ENCODE results near the gene SF3A2.

Gene SF3A2

DNA sequence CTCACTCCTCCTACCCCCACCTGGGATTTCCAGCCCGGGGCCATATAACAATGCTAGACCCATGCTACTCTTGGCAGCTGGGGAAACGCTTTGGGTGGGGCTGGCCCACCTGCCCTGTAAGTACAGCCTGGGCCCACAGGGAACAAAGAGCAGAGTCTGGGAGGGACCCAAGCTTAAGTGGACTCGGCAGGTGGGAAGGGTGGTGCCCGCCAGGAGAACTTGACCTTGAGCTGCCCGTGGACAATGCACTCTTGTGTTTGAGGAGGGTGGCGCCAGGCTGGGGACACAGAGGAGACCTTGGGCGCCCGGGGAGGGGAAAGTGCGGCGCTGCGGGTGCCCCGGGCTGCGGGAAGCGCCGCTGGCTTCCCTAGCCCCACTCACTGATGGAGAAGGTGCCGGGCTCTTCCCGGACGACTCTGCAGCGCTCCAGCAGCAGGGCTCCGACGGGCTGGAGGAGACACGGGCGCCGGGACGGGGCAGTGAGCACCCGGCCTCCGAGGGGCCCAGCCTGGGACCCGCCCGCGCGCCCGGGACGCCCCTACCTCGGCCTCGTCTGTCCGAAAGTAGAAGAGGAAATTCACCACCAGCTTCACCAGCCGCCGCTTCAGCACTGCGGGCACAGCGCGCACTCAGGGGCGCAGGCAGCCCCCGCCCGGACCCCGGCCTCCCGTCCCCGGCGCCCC is 1.1 kb upstream of the SF3A2 start:
- peaks cover 3 to 43% (median 28%) of the 10 kb centered on the region in 4 experiments for H3K36me3 ChIP-seq (ENCODE audit: control insufficient read depth in 4 of 4, insufficient read depth in 4 of 4, low read length in 3 of 4)
- ChIA-PET CTCF (interaction anchor here (0.8 to 1.4 kb wide), 5 partner anchors 36 to 80 kb away, joined by 3 to 4 read pairs (median 4); no protein-coding TSS in a partner anchor), POLR2A (interaction anchor here (0.6 to 1.4 kb wide), 4 partner anchors 28 to 193 kb away, joined by 3 to 6 read pairs (median 4); no protein-coding TSS in a partner anchor)
- no peaks in the 10 kb centered on the region for H3K27me3 ChIP-seq (replicated peaks in 2 of 5; ENCODE audit: control insufficient read depth in 4 of 5, insufficient read depth in 5 of 5, low read length in 4 of 5)
- H3K4me3 ChIP-seq (ENCODE audit: control insufficient read depth in 1 of 7, extremely low read depth in 1 of 7, insufficient read depth in 4 of 7, low read depth in 2 of 7, low read length in 6 of 7) = peak overlapping the region; percentile 59 to 86 (median 79)
- H3K4me1 ChIP-seq (ENCODE audit: control extremely low read depth in 1 of 4, control insufficient read depth in 4 of 4, insufficient read depth in 4 of 4, low read length in 3 of 4) = peaks cover 0 to 55% (median 53%) of the 10 kb centered on the region in 4 experiments
- peak overlapping the region in 1 of 2 experiments; percentile 94 for H3K27ac ChIP-seq (ENCODE audit: insufficient read depth in 1 of 2, low read depth in 1 of 2, low read length in 2 of 2, poor library complexity in 1 of 2, severe bottlenecking in 2 of 2)
- no peaks in the 10 kb centered on the region for H3K9me3 ChIP-seq (ENCODE audit: control extremely low read depth in 1 of 5, control insufficient read depth in 4 of 5, insufficient read depth in 2 of 5, low read depth in 1 of 5, low read length in 4 of 5)
- peak in 1 of 3 donors; percentile 26 for DNase-seq
- WGBS (ENCODE audit: insufficient coverage) = under 1% methylated on average over 44 of the region's 48 CpGs

DNA sequence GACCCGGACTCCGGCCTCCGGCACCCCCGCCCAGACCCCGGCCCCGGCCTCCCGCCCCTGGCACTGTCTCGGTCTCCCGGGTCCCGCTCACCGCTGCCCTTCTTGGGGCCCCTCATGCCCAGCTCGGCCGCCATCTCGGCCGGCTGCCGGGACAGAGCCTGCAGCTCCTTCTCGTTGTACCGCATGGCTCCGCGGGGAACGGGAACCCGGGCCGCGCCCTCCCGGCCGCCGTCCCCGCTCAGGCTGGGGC is 635 bp upstream of the SF3A2 start:
- WGBS (ENCODE audit: insufficient coverage) = 0% methylated on average over 21 of the region's 28 CpGs
- peak overlapping the region; percentile 85 to 94 for H3K27ac ChIP-seq (ENCODE audit: insufficient read depth in 1 of 2, low read depth in 1 of 2, low read length in 2 of 2, poor library complexity in 1 of 2, severe bottlenecking in 2 of 2)
- peaks cover 0 to 60% (median 57%) of the 10 kb centered on the region in 4 experiments for H3K4me1 ChIP-seq (ENCODE audit: control extremely low read depth in 1 of 4, control insufficient read depth in 4 of 4, insufficient read depth in 4 of 4, low read length in 3 of 4)
- H3K27me3 ChIP-seq (replicated peaks in 2 of 5; ENCODE audit: control insufficient read depth in 4 of 5, insufficient read depth in 5 of 5, low read length in 4 of 5) = no peaks in the 10 kb centered on the region
- ChIA-PET CTCF (interaction anchor here (0.8 to 1.4 kb wide), 5 partner anchors 35 to 79 kb away, joined by 3 to 4 read pairs (median 4); no protein-coding TSS in a partner anchor), POLR2A (interaction anchor here (0.6 to 1.4 kb wide), 4 partner anchors 27 to 192 kb away, joined by 3 to 6 read pairs (median 4); no protein-coding TSS in a partner anchor)
- H3K4me3 ChIP-seq (ENCODE audit: control insufficient read depth in 1 of 7, extremely low read depth in 1 of 7, insufficient read depth in 4 of 7, low read depth in 2 of 7, low read length in 6 of 7) = peak overlapping the region; percentile 59 to 86 (median 79)
- no peak for DNase-seq
- no peaks in the 10 kb centered on the region for H3K9me3 ChIP-seq (ENCODE audit: control extremely low read depth in 1 of 5, control insufficient read depth in 4 of 5, insufficient read depth in 2 of 5, low read depth in 1 of 5, low read length in 4 of 5)
- H3K36me3 ChIP-seq (ENCODE audit: control insufficient read depth in 4 of 4, insufficient read depth in 4 of 4, low read length in 3 of 4) = peaks cover 3 to 43% (median 24%) of the 10 kb centered on the region in 4 experiments

DNA sequence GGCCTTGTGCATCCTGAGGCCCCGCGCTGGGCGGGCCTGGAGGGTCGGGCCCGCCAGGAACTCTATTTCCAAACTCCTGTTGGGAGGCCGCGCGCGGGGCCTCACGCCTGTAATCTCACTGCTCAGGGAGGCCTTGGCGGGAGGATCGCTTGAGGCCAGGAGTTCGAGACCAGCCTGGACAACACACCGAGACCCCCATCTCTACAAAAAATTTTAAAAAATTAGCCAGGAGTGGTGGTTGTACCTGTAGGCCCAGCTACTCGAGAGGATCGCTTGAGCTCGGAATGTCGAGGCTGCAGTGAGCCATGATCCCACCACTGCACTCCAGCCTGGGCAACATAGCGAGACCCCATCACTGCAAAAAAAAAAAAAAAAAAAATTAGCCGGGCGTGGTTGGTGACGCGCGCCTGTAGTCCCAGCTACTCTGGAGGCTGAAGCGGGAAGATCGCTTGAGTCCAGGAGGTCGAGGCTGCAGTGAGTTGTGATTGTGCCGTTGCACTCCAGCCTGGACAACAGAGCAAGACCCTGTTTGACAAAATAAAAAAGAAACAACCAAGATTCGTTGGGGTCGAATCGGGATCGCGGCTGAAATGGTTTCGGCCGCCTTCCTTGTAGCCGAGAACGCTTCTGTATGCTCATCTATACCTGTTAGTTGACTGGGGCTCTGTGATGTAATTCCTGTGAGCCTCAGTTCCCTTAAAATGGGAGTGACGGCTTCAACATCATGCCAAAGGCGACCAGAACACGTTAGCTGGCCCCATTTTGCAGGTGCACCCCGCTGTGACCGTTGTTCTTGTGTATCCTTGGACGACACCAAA is 636 bp downstream of the SF3A2 start:
- no peak for DNase-seq
- Histone ChIP-seq H3K36me3 (ENCODE audit: control insufficient read depth in 4 of 4, insufficient read depth in 4 of 4, low read length in 3 of 4) (peaks cover 3 to 44% (median 17%) of the 10 kb centered on the region in 4 experiments), H3K27me3 (replicated peaks in 2 of 5; ENCODE audit: control insufficient read depth in 4 of 5, insufficient read depth in 5 of 5, low read length in 4 of 5) (no peaks in the 10 kb centered on the region), H3K4me1 (ENCODE audit: control extremely low read depth in 1 of 4, control insufficient read depth in 4 of 4, insufficient read depth in 4 of 4, low read length in 3 of 4) (peaks cover 0 to 71% (median 68%) of the 10 kb centered on the region in 4 experiments), H3K9me3 (ENCODE audit: control extremely low read depth in 1 of 5, control insufficient read depth in 4 of 5, insufficient read depth in 2 of 5, low read depth in 1 of 5, low read length in 4 of 5) (no peaks in the 10 kb centered on the region), H3K4me3 (ENCODE audit: control insufficient read depth in 1 of 7, extremely low read depth in 1 of 7, insufficient read depth in 4 of 7, low read depth in 2 of 7, low read length in 6 of 7) (peak overlapping the region; percentile 50 to 86 (median 79)), H3K27ac (ENCODE audit: insufficient read depth in 1 of 2, low read depth in 1 of 2, low read length in 2 of 2, poor library complexity in 1 of 2, severe bottlenecking in 2 of 2) (peak overlapping the region; percentile 85 to 94)
- 57% methylated on average over 37 of the region's 43 CpGs for WGBS (ENCODE audit: insufficient coverage)
- POLR2A ChIA-PET = interaction anchor here (0.6 to 1.0 kb wide), 4 partner anchors 12 to 101 kb away, joined by 3 to 7 read pairs (median 5); partner anchors contain the start of gene AMH
- CTCF ChIA-PET = interaction anchor here (1.0 to 8.1 kb wide), 6 partner anchors 10 to 79 kb away, joined by 3 to 52 read pairs (median 12); partner anchors contain the start of gene AMH

DNA sequence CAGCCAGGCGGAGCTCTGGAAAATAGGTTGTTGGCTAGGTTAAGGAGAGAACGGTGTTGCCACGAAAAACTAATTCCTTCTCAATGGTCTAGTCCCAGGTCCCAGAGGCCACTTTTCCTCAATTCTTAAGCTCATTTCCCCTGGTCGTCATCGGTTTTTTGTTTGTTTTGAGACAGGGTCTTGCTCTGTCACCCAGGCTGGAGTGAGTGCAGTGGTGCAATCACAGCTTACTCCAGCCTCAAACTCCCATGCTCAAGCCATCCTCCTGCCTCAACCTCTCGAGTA is 1.2 kb downstream of the SF3A2 start:
- WGBS (ENCODE audit: insufficient coverage) = 91% methylated on average over 6 of the region's 6 CpGs
- Histone ChIP-seq H3K4me1 (ENCODE audit: control extremely low read depth in 1 of 4, control insufficient read depth in 4 of 4, insufficient read depth in 4 of 4, low read length in 3 of 4) (peaks cover 0 to 77% (median 70%) of the 10 kb centered on the region in 4 experiments), H3K4me3 (ENCODE audit: control insufficient read depth in 1 of 7, extremely low read depth in 1 of 7, insufficient read depth in 4 of 7, low read depth in 2 of 7, low read length in 6 of 7) (peak overlapping the region in 5 of 7 experiments; percentile 70 to 86 (median 85)), H3K36me3 (ENCODE audit: control insufficient read depth in 4 of 4, insufficient read depth in 4 of 4, low read length in 3 of 4) (peaks cover 4 to 44% (median 14%) of the 10 kb centered on the region in 4 experiments), H3K27me3 (replicated peaks in 2 of 5; ENCODE audit: control insufficient read depth in 4 of 5, insufficient read depth in 5 of 5, low read length in 4 of 5) (no peaks in the 10 kb centered on the region), H3K9me3 (ENCODE audit: control extremely low read depth in 1 of 5, control insufficient read depth in 4 of 5, insufficient read depth in 2 of 5, low read depth in 1 of 5, low read length in 4 of 5) (no peaks in the 10 kb centered on the region), H3K27ac (ENCODE audit: insufficient read depth in 1 of 2, low read depth in 1 of 2, low read length in 2 of 2, poor library complexity in 1 of 2, severe bottlenecking in 2 of 2) (peak overlapping the region in 1 of 2 experiments; percentile 94)
- ChIA-PET CTCF (interaction anchor here (1.0 to 8.1 kb wide), 6 partner anchors 10 to 78 kb away, joined by 3 to 52 read pairs (median 12); partner anchors contain the start of gene AMH), POLR2A (interaction anchor here (0.6 to 1.0 kb wide), 5 partner anchors 11 to 101 kb away, joined by 3 to 7 read pairs (median 3); partner anchors contain the start of gene AMH)
- no peak for DNase-seq

DNA sequence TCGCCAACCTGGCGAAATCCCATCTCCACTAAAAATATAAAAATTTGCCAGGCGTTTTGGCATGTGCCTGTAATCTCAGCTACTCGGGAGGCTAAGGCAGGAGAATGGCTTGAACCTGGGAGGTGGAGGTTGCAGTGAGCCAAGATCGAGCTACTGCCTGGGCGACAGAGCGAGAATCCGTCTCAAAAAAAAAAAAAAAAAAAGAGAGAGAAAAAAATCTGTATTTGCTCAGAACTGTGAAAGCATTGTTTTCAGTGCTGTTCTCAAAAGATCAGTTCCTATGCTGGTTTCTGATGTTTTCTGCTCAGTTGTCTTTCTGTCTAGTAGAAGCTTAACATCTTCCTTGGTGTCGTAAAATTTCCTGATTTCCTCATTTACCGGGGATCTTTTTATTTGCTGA is 2.5 kb downstream of the SF3A2 start:
- Histone ChIP-seq H3K9me3 (ENCODE audit: control extremely low read depth in 1 of 5, control insufficient read depth in 4 of 5, insufficient read depth in 2 of 5, low read depth in 1 of 5, low read length in 4 of 5) (no peaks in the 10 kb centered on the region), H3K36me3 (ENCODE audit: control insufficient read depth in 4 of 4, insufficient read depth in 4 of 4, low read length in 3 of 4) (peaks cover 2 to 45% (median 13%) of the 10 kb centered on the region in 4 experiments), H3K27me3 (replicated peaks in 2 of 5; ENCODE audit: control insufficient read depth in 4 of 5, insufficient read depth in 5 of 5, low read length in 4 of 5) (no peaks in the 10 kb centered on the region), H3K4me3 (ENCODE audit: control insufficient read depth in 1 of 7, extremely low read depth in 1 of 7, insufficient read depth in 4 of 7, low read depth in 2 of 7, low read length in 6 of 7) (peak overlapping the region in 4 of 7 experiments; percentile 60 to 86 (median 80)), H3K27ac (ENCODE audit: insufficient read depth in 1 of 2, low read depth in 1 of 2, low read length in 2 of 2, poor library complexity in 1 of 2, severe bottlenecking in 2 of 2) (peak overlapping the region; percentile 72 to 91), H3K4me1 (ENCODE audit: control extremely low read depth in 1 of 4, control insufficient read depth in 4 of 4, insufficient read depth in 4 of 4, low read length in 3 of 4) (peaks cover 0 to 73% (median 64%) of the 10 kb centered on the region in 4 experiments)
- CTCF ChIA-PET = interaction anchor here (0.5 to 8.1 kb wide), 12 partner anchors 12 to 187 kb away, joined by 3 to 52 read pairs (median 4); partner anchors contain the start of gene AMH
- WGBS (ENCODE audit: insufficient coverage) = no CpG with 5 or more reads among the region's 10 CpGs
- DNase-seq = no peak
- POLR2A ChIA-PET = interaction anchor here (0.6 to 1.6 kb wide), 6 partner anchors 9 to 86 kb away, joined by 3 to 6 read pairs (median 4); partner anchors contain the start of gene AMH

DNA sequence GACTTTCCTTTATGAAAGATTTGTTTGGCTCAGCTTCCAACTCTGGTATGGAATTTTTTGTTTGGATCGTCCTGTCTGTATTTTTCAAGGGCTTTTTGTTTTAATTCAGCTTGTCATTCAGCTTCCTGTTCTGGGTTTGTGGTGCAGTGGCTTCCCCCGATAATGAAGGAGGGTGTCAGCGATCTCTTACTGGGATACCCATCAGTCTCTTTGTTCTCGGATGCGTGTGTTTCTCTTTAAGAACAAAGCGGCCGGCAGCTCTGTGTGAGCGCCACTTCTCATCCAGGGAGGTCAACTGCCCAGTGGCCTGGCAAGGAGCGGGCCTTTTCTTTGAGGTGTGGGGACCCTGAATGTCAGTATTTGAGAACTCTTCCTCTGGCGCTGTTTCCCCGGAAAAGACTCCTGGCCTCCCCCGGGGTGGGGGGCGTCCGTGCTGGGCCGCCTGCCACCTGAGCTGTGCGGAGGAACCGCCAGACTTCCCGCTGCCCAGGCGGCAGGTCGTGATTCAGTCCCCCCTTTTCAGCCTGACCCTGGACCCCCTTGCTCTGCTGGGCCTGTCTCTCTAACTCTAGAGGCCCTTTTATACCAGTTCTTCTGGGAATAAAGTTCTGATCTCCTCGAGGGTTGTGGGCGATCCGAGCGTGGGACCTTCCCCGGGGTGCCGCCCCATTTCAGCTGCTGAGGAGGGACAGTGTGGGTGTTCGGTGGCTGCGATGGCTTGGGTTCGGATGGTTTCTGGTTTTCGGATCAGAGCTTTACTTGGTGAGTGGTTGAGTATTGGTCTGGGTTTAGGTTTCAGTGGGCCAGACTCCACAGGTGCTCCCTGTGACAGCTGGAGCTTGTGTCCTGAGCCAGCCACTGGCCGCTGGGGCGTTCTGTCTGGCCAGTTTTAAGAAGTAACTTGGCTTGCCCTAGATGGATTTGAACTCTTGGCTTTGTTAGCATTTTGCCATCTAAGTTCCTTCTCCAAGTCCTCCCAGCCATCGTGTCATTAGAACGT is 3.4 kb downstream of the SF3A2 start:
- no peaks in the 10 kb centered on the region for H3K27me3 ChIP-seq (replicated peaks in 2 of 5; ENCODE audit: control insufficient read depth in 4 of 5, insufficient read depth in 5 of 5, low read length in 4 of 5)
- DNase-seq = peak; percentile 67 to 82 (median 78)
- POLR2A ChIA-PET = interaction anchor here (0.5 to 1.6 kb wide), 8 partner anchors 9 to 987 kb away, joined by 3 to 6 read pairs (median 3); partner anchors contain the start of gene AMH
- peak overlapping the region; percentile 39 to 86 (median 69) for H3K4me3 ChIP-seq (ENCODE audit: control insufficient read depth in 1 of 7, extremely low read depth in 1 of 7, insufficient read depth in 4 of 7, low read depth in 2 of 7, low read length in 6 of 7)
- H3K27ac ChIP-seq (ENCODE audit: insufficient read depth in 1 of 2, low read depth in 1 of 2, low read length in 2 of 2, poor library complexity in 1 of 2, severe bottlenecking in 2 of 2) = peak overlapping the region; percentile 72 to 91
- H3K36me3 ChIP-seq (ENCODE audit: control insufficient read depth in 4 of 4, insufficient read depth in 4 of 4, low read length in 3 of 4) = peaks cover 5 to 54% (median 21%) of the 10 kb centered on the region in 4 experiments
- WGBS (ENCODE audit: insufficient coverage) = 26% methylated on average over 28 of the region's 34 CpGs
- CTCF ChIA-PET = interaction anchor here (0.6 to 8.1 kb wide), 11 partner anchors 11 to 188 kb away, joined by 3 to 52 read pairs (median 4); partner anchors contain the start of gene AMH
- H3K4me1 ChIP-seq (ENCODE audit: control extremely low read depth in 1 of 4, control insufficient read depth in 4 of 4, insufficient read depth in 4 of 4, low read length in 3 of 4) = peaks cover 0 to 65% (median 58%) of the 10 kb centered on the region in 4 experiments
- no peaks in the 10 kb centered on the region for H3K9me3 ChIP-seq (ENCODE audit: control extremely low read depth in 1 of 5, control insufficient read depth in 4 of 5, insufficient read depth in 2 of 5, low read depth in 1 of 5, low read length in 4 of 5)

Data from common myeloid progenitor, CD34-positive (primary cell).